ENCODE data around the gene MOB3B.
A peak's percentile ranks its signal among the peaks of the same experiment; 100 is the strongest.

The MOB3B gene

GRCh38 chr9:27333241-27334052 lies 196.2 kb downstream of the MOB3B start:
- DNase-seq, result peak; percentile 77

GRCh38 chr9:27331393-27331792 lies 198.2 kb downstream of the MOB3B start:
- no peak for DNase-seq

- DNase-seq, result no peak
Measured at GRCh38 chr9:27329291-27329690, 200.3 kb downstream of the MOB3B start.

- no peak for DNase-seq
Measured at GRCh38 chr9:27328483-27328882, 201.1 kb downstream of the MOB3B start.

GRCh38 chr9:27311184-27311583 lies 218.4 kb downstream of the MOB3B start:
- DNase-seq, result no peak

GRCh38 chr9:27310582-27310981 lies 219.0 kb downstream of the MOB3B start:
- no peak for DNase-seq

- no peak for DNase-seq
Measured at GRCh38 chr9:27308691-27309390, 220.8 kb downstream of the MOB3B start.

- DNase-seq, result no peak
Measured at GRCh38 chr9:27304521-27304920, 225.1 kb downstream of the MOB3B start.

- no peak for DNase-seq
Measured at GRCh38 chr9:27303219-27303618, 226.4 kb downstream of the MOB3B start.

GRCh38 chr9:27297050-27297449 lies 232.6 kb downstream of the MOB3B start, which contains the start of gene EQTN:
Gene EQTN (minus strand): TSS chr9:27297150. CDS start chr9:27297055, 95 bp downstream.
- no peak for DNase-seq

GRCh38 chr9:27293996-27294395 lies 235.6 kb downstream of the MOB3B start:
- no peak for DNase-seq

- no peak for DNase-seq
Measured at GRCh38 chr9:27292659-27293405, 236.8 kb downstream of the MOB3B start.

- DNase-seq, result no peak
Measured at GRCh38 chr9:27291292-27291691, 238.3 kb downstream of the MOB3B start.

- no peak for DNase-seq
Measured at GRCh38 chr9:27282269-27282668, 247.3 kb downstream of the MOB3B start.

- DNase-seq, result no peak
Measured at GRCh38 chr9:27280860-27281259, 248.8 kb downstream of the MOB3B start.

GRCh38 chr9:27280249-27280648 lies 249.4 kb downstream of the MOB3B start:
- no peak for DNase-seq

GRCh38 chr9:27279611-27280010 lies 250.0 kb downstream of the MOB3B start:
- no peak for DNase-seq

GRCh38 chr9:27278374-27278773 lies 251.2 kb downstream of the MOB3B start:
- no peak for DNase-seq

- no peak for DNase-seq
Measured at GRCh38 chr9:27276193-27277030, 253.2 kb downstream of the MOB3B start.
